Measurements from ENCODE around the gene KMT5B.

GRCh38 chr11:68166969-68167368, 46.1 kb downstream of the KMT5B start:
- TF ChIP-seq, protein P1, sequence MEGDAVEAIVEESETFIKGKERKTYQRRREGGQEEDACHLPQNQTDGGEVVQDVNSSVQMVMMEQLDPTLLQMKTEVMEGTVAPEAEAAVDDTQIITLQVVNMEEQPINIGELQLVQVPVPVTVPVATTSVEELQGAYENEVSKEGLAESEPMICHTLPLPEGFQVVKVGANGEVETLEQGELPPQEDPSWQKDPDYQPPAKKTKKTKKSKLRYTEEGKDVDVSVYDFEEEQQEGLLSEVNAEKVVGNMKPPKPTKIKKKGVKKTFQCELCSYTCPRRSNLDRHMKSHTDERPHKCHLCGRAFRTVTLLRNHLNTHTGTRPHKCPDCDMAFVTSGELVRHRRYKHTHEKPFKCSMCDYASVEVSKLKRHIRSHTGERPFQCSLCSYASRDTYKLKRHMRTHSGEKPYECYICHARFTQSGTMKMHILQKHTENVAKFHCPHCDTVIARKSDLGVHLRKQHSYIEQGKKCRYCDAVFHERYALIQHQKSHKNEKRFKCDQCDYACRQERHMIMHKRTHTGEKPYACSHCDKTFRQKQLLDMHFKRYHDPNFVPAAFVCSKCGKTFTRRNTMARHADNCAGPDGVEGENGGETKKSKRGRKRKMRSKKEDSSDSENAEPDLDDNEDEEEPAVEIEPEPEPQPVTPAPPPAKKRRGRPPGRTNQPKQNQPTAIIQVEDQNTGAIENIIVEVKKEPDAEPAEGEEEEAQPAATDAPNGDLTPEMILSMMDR (IDR thresholded peaks at IDR 0.05): no peak
- no peak for TF ChIP-seq POLR2A (IDR thresholded peaks at IDR 0.05)

All from body of pancreas (tissue), 4 donors.